IgD-negative memory B cell (primary cell): Measurements from ENCODE around the gene SS18L1. TPM values are rescaled to one million over a fixed set of nuclear protein-coding genes. Genes with fewer than 3 reads are reported as not detected.

ENCODE experiments used
- H3K27ac Mint-ChIP-seq, 3 donors: one replicate each; pipeline ENCODE4 v1.8.0; 2020 to 2022; ENCODE audit warnings: mild to moderate bottlenecking in 3 of 3, mixed read lengths in 3 of 3, moderate library complexity in 1 of 3
- H3K27me3 Mint-ChIP-seq: one replicate; pipeline ENCODE4 v1.8.0; 2021; ENCODE audit warnings: mixed read lengths
- H3K36me3 Mint-ChIP-seq: one replicate; pipeline ENCODE4 v1.8.0; 2020; ENCODE audit warnings: mild to moderate bottlenecking, mixed read lengths
- H3K4me1 Mint-ChIP-seq, 3 donors: one replicate each; pipeline ENCODE4 v1.8.0; 2020 to 2022; ENCODE audit warnings: mixed read lengths in 3 of 3, mild to moderate bottlenecking in 1 of 3
- H3K4me3 Mint-ChIP-seq, 4 donors: one replicate each; pipeline ENCODE4 v1.8.0; 2020 to 2022; ENCODE audit warnings: mild to moderate bottlenecking in 4 of 4, mixed read lengths in 4 of 4, moderate library complexity in 3 of 4
- H3K9me3 Mint-ChIP-seq, 3 donors: one replicate each; pipeline ENCODE4 v1.8.0; 2020 to 2021; ENCODE audit warnings: mixed read lengths in 3 of 3, mild to moderate bottlenecking in 1 of 3
- polyA plus RNA-seq: library from polyadenylated mRNA; unstranded; fragments of 300-500 nt; fragmentation: Illumina TruSeq; gene quantifications from one replicate; pipeline ENCODE4 v1.2.3, GENCODE V29; 2021

The SS18L1 gene
- polyA plus RNA-seq, 1 donor from 2014 or later = 1.4 TPM

- Mint-ChIP-seq H3K27ac (no peak overlapping the region), H3K36me3 (no peaks in the 10 kb centered on the region), H3K4me3 (no peak overlapping the region), H3K27me3 (peaks cover 23% of the 10 kb centered on the region), H3K4me1 (no peaks in the 10 kb centered on the region), H3K9me3 (no peaks in the 10 kb centered on the region)
Observed at GRCh38 chr20:62215020-62215990, 71.7 kb downstream of the SS18L1 start.

DNA sequence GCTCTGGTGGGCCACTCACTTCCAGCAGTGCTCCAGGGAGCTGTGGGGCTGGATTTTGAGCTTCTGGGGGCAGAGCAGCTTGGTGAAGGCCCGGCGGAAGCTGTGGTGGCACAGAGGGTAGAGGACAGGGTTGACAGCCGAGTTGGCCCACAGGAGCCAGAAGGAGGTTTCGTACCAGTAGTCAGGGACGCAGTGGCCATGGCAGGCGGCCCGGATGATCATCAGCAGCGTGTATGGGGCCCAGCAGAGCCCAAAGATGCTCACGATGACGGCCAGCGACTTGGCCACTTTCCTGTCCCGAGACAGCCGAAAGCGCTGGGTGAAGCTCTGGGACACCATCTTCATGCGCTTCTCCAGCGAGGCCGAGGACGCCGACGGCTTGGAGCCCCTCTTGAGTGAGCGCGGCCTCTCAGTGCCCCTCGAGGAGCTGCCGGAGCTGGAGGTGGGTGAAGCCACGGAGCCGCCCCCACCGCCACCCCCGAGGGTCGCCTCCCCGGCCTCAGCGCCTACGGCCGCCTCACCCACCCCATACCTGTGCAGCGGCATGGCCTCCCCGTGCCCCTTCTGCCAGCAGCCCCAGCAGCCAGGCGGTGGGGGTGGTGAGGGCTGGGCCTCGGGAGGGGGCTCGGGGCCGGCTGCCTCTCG is 72.5 kb downstream of the SS18L1 start:
- no peak overlapping the region for H3K4me3 Mint-ChIP-seq
- H3K9me3 Mint-ChIP-seq = no peaks in the 10 kb centered on the region
- no peaks in the 10 kb centered on the region for H3K36me3 Mint-ChIP-seq
- no peak overlapping the region for H3K27ac Mint-ChIP-seq
- H3K4me1 Mint-ChIP-seq = peaks cover 0 to 2% (median 0%) of the 10 kb centered on the region in 3 donors
- H3K27me3 Mint-ChIP-seq = peaks cover 24% of the 10 kb centered on the region

DNA sequence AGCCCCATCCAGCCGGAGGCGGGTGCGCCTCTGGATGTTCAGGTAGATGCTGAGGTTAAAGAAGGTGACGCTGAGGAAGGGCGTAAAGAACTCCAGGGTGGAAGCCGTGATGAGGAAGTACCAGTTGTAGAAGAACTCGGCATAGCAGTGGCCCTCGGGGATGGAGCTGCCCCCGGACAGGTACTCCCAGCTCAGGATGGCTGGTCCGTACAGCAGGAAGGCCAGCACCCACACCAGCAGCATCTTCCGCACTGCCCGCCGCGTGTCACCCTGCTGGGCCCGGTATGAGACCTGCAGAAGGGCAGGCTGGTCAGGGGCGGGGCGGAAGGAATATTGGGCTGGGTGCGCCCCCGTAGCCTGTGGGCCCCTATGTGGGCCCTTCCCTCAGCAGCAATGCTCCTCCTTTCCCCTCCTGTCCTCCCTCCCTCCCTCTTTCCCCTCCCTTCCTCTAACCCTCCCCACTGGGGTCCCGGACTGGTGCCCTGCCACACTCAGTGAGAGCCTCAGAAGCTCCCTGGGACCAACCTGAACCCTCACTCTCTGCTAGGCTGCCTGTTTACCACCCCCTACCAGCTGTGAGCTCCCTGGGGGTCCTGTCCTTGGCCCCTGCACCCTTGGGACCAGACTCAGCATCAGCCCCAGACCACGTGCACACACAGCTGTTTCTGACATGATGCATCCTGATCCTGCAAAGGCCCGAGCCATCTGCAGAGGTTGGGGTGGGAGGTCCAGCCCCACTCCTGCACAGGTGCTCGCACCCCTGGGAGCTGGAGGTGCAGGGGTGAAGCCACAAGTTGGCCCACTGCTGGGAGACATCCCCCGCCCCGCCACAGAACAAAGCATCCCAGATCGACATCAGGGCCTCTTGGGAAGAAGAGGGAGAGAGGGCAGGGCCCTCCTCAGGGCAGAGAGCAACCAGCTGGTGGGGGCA is 73.3 kb downstream of the SS18L1 start:
- Mint-ChIP-seq H3K36me3 (no peaks in the 10 kb centered on the region), H3K4me3 (no peak overlapping the region), H3K27me3 (peaks cover 29% of the 10 kb centered on the region), H3K9me3 (no peaks in the 10 kb centered on the region), H3K4me1 (peaks cover 0 to 2% (median 0%) of the 10 kb centered on the region in 3 donors), H3K27ac (no peak overlapping the region)

DNA sequence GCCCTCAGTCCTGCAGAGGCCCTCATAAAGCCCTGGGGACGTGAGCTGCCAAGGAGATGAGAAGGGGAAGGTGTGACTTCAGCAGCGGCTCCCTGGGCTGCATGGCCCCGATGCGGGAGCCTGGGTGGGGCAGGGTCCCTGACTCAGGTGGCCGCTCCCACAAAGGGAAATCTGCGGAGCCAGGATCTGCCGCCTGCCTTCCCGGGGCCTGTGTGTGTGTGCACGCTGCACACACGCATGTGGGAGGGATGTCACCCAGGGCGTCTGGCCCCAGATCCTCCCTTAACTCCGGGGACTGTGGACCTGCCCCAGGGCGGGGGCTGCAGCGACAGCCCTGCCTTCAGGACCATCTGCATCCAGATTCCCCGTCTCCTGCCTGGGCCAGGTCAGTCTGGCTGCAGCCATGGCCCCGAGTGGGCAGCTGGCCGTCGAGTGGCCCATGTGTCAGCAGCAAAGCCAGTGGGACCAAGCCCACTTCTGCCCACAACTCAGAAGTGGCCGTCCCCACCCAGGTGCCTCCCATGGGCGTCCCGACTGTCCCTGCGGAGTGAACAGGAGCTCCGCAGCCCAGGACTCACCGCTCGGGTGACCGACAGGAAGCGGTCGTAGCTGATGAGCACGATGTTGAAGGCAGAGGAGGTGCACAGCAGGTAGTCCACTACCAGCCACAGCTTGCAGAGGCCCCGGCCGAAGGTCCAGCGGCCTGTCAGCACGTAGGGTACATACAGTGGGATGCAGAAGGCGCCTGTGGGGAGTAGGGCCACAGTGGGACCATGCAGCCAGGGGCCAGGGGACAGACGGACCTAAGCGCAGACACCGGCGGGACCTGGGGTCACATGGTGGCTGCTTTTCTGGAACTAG is 74.6 kb downstream of the SS18L1 start:
- H3K27me3 Mint-ChIP-seq = peaks cover 33% of the 10 kb centered on the region
- H3K4me1 Mint-ChIP-seq = peaks cover 0 to 2% (median 0%) of the 10 kb centered on the region in 3 donors
- no peaks in the 10 kb centered on the region for H3K9me3 Mint-ChIP-seq
- no peaks in the 10 kb centered on the region for H3K36me3 Mint-ChIP-seq
- no peak overlapping the region for H3K4me3 Mint-ChIP-seq
- no peak overlapping the region for H3K27ac Mint-ChIP-seq

- peaks cover 0 to under 1% (median 0%) of the 10 kb centered on the region in 3 donors for H3K9me3 Mint-ChIP-seq
- peak overlapping the region in 2 of 4 donors; percentile 30 to 68 for H3K4me3 Mint-ChIP-seq
- H3K27me3 Mint-ChIP-seq = peaks cover 38% of the 10 kb centered on the region
- peaks cover 0 to 2% (median 0%) of the 10 kb centered on the region in 3 donors for H3K4me1 Mint-ChIP-seq
- H3K36me3 Mint-ChIP-seq = no peaks in the 10 kb centered on the region
- H3K27ac Mint-ChIP-seq = no peak overlapping the region
Observed at GRCh38 chr20:62219101-62219991, 75.8 kb downstream of the SS18L1 start.

- Mint-ChIP-seq H3K4me1 (peaks cover 0 to 4% (median 0%) of the 10 kb centered on the region in 3 donors), H3K27ac (no peak within 1 kb of the TSS), H3K36me3 (no peaks in the 10 kb centered on the region), H3K27me3 (peaks cover 35% of the 10 kb centered on the region), H3K4me3 (peak within 1 kb of the TSS in 2 of 4 donors; percentile 30 to 83), H3K9me3 (peaks cover 0 to 4% (median 0%) of the 10 kb centered on the region in 3 donors)
Observed at GRCh38 chr20:62219992-62220665, 76.6 kb downstream of the SS18L1 start, which contains the start of gene HRH3. TSS of gene HRH3 (minus strand) at chr20:62220278. CDS start at chr20:62219970, 308 bp downstream.

- H3K4me3 Mint-ChIP-seq = peak overlapping the region in 1 of 4 donors; percentile 83
- peaks cover 30% of the 10 kb centered on the region for H3K27me3 Mint-ChIP-seq
- H3K4me1 Mint-ChIP-seq = peaks cover 0 to 4% (median 0%) of the 10 kb centered on the region in 3 donors
- no peak overlapping the region for H3K27ac Mint-ChIP-seq
- peaks cover 0 to 4% (median 0%) of the 10 kb centered on the region in 3 donors for H3K9me3 Mint-ChIP-seq
- no peaks in the 10 kb centered on the region for H3K36me3 Mint-ChIP-seq
Observed at GRCh38 chr20:62220666-62221568, 77.3 kb downstream of the SS18L1 start.

GRCh38 chr20:62222266-62222850 is 78.8 kb downstream of the SS18L1 start:
- Mint-ChIP-seq H3K27me3 (peaks cover 32% of the 10 kb centered on the region), H3K4me1 (peaks cover 0 to 4% (median 0%) of the 10 kb centered on the region in 3 donors), H3K27ac (no peak overlapping the region), H3K4me3 (no peak overlapping the region), H3K36me3 (no peaks in the 10 kb centered on the region), H3K9me3 (peaks cover 0 to 4% (median 0%) of the 10 kb centered on the region in 3 donors)

DNA sequence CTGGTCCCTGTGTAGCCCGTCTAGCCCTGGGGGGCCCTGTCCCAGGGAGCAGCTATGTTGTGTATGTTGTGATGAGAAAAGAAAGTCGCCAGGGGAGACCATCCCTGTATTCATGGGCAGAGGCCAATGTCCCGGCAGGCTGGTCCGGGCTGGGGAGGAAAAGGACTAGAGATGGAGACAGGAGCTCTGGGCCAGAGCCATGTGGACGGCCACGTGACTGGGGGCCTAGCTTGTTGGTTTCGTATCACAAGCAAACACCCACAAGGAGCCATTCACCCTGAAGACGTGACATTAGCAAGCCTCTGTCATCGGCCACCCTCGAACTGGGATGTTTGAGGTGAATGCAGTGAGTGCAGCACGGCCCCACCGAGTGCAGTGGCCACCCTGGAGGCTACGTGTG is 79.4 kb downstream of the SS18L1 start:
- H3K27ac Mint-ChIP-seq = no peak overlapping the region
- H3K27me3 Mint-ChIP-seq = peaks cover 32% of the 10 kb centered on the region
- no peaks in the 10 kb centered on the region for H3K36me3 Mint-ChIP-seq
- peaks cover 0 to 4% (median 0%) of the 10 kb centered on the region in 3 donors for H3K4me1 Mint-ChIP-seq
- H3K9me3 Mint-ChIP-seq = peaks cover 0 to 4% (median 0%) of the 10 kb centered on the region in 3 donors
- H3K4me3 Mint-ChIP-seq = no peak overlapping the region

- no peak overlapping the region for H3K4me3 Mint-ChIP-seq
- peaks cover 0 to 4% (median 0%) of the 10 kb centered on the region in 3 donors for H3K9me3 Mint-ChIP-seq
- no peak overlapping the region for H3K27ac Mint-ChIP-seq
- peaks cover 32% of the 10 kb centered on the region for H3K27me3 Mint-ChIP-seq
- H3K4me1 Mint-ChIP-seq = peaks cover 0 to 4% (median 0%) of the 10 kb centered on the region in 3 donors
- no peaks in the 10 kb centered on the region for H3K36me3 Mint-ChIP-seq
Observed at GRCh38 chr20:62223571-62223970, 80.0 kb downstream of the SS18L1 start.

DNA sequence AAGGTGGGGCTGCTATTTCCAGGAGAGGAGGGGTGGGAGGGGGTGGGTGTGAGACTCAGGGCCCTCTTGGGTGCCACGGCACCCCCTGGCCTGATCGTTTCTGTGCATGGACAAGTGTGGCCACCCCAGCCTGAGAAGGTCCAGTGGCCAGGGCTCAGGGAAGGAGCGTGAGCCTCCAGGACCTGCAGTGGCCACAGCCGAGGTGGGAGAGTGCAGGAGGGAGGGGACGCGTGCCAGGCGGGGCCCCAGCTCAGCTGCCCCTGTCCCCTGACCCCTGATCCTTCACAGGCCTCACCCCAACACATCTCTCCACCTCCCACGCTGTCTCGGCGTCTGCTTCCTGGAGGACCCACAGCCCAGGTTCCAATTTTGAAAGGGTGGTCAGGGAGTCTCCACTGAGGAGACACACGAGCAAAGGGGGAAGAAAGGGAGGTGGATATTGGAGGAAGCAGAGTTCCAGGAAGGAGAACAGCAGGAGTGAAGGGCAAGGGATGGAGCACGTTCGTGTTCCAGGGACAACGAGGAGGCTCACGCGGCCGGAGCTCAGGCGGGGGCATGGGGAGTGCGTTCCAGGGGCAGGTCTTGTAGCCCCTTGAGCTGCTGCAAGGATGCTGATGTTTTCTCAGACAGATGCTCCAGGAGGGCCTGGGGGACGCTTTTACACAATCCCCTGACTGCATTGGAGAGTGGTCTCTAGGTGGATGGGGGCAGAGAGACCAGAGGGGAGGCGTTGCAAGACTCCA is 80.7 kb downstream of the SS18L1 start:
- Mint-ChIP-seq H3K27ac (no peak overlapping the region), H3K27me3 (peaks cover 27% of the 10 kb centered on the region), H3K36me3 (no peaks in the 10 kb centered on the region), H3K9me3 (peaks cover 0 to 4% (median 0%) of the 10 kb centered on the region in 3 donors), H3K4me3 (peak overlapping the region in 1 of 4 donors; percentile 28), H3K4me1 (peaks cover 0 to 4% (median 0%) of the 10 kb centered on the region in 3 donors)
